Stimulated activated naive CD8-positive, alpha-beta T cell treated with anti-CD3 and anti-CD28 coated beads, Interleukin-15, amount 100 ng/mL, for 72 hours (primary cell): ENCODE measurements around the gene FKBP5.
A peak's percentile ranks its signal among the peaks of the same experiment; 100 is the strongest.
"Not testable (repeated sequence)": the region's sequence is repeated elsewhere in the genome, so short reads cannot be mapped to it uniquely, and the experiment has no call there.

Experiments
- ATAC-seq: fragments of 150-1000 bp; cut with Tn5 transposase; 2 replicates; pipeline ENCODE4 v1.10.0; 2021; ENCODE audit warnings: mild to moderate bottlenecking, moderate library complexity
- DNase-seq, 2 donors: peaks; one replicate each; pipeline ENCODE4 v3.0.0; 2021 to 2022
- H3K27ac Mint-ChIP-seq, 2 donors: one replicate each; pipeline ENCODE4 v1.8.0; 2022; ENCODE audit warnings: mild to moderate bottlenecking in 2 of 2, mixed read lengths in 2 of 2, moderate library complexity in 2 of 2
- H3K27me3 Mint-ChIP-seq: one replicate; pipeline ENCODE4 v1.8.0; 2022; ENCODE audit warnings: mixed read lengths
- H3K4me1 Mint-ChIP-seq: one replicate; pipeline ENCODE4 v1.8.0; 2022; ENCODE audit warnings: mild to moderate bottlenecking, mixed read lengths
- H3K4me3 Mint-ChIP-seq, 2 donors: one replicate each; pipeline ENCODE4 v1.8.0; 2022; ENCODE audit warnings: mild to moderate bottlenecking in 2 of 2, mixed read lengths in 2 of 2, moderate library complexity in 1 of 2
- H3K9me3 Mint-ChIP-seq, 2 donors: one replicate each; pipeline ENCODE4 v1.8.0; 2022; ENCODE audit warnings: mixed read lengths in 2 of 2

FKBP5 gene

DNA sequence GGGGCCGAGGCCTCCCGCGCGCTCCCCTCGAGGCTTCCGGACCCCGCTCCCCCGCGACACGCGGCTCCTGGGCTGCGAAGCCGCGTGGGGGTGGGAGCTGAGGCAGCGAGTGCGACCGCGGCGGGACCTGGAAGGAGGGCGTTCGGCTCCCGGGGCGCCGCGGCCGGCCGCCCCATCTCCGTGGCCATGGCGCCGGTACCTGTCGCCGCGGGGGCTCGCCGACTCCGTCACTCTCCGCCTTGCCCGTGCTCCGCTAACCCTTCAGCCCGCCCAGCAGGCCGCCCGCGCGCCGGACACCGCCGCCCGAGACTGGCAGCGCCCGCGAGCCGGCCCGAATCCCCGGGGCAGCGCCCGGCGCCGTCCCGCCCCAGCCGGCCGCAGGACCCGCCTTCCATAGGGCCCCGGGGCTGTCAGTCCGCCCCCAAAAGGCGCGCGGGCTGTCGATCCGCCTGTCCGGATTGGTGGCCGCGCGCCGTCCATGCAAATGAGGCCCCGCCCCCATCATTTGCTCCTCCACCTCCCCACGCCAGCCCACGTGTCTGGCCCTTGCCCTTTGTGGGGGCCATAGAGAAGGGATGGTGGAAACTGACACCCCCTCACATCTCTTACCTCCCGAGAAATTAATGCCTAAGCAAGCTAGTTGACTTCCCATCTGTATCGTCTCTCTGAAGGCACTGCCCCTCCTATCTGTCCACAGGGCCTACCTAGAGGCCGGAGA is at the start of gene FKBP5:
TSS of gene FKBP5 (minus strand) at position 311 of the 718 bp plus-strand sequence. CDS start 46,091 bp downstream, outside the sequence.
- DNase-seq = peak; percentile 90
- H3K27me3 Mint-ChIP-seq = no peaks in the 10 kb centered on the region
- no peaks in the 10 kb centered on the region for H3K9me3 Mint-ChIP-seq
- peak within 1 kb of the TSS; percentile 92 to 94 for H3K27ac Mint-ChIP-seq
- peak; percentile 92 for ATAC-seq
- peaks cover 18% of the 10 kb centered on the region for H3K4me1 Mint-ChIP-seq
- peak within 1 kb of the TSS; percentile 91 to 94 for H3K4me3 Mint-ChIP-seq

DNA sequence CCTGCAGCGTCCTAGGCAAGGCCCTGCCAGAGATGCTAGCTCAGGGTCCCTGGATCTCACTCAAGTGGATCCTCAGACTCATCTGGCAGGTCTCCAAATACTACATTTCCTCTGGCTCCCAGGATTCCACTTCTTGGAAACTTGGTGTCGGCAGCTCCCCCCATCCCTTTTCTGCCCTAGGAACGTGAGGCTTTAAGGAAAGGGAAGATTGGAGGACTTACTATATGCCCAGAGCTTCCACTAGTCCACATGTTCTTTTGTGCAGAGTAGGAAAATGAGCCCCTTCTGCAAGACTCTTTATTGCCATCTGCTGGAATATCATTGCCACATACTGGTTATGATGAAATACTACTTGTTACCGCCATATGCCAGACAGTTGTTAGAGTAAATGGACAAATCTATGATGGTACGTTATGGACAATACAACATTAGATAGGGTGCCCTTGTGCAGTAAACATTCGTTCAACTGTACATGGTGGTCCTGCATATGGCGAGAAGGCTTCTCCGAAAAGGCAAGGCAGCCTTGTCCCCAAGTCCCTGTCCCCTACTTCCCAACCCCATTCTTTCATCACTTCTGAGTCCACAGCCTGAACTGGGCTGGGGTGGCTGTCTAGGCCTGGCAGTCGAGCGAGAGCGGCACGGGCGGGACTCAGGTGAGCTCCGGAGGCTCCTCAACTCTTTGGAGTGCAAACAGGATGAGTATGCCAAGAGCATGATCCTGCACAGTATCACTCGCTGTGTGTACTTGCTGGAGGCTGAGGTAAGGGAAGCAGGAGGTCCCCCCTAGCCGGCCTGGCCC is 48.9 kb upstream of the FKBP5 start:
- Mint-ChIP-seq H3K4me3 (peak overlapping the region; percentile 50 to 55), H3K27me3 (no peaks in the 10 kb centered on the region), H3K4me1 (peaks cover 45% of the 10 kb centered on the region), H3K27ac (peak overlapping the region in 1 of 2 donors; percentile 89), H3K9me3 (no peaks in the 10 kb centered on the region)
- ATAC-seq (peak; percentile 78), DNase-seq (peak in 1 of 2 donors; percentile 25)

DNA sequence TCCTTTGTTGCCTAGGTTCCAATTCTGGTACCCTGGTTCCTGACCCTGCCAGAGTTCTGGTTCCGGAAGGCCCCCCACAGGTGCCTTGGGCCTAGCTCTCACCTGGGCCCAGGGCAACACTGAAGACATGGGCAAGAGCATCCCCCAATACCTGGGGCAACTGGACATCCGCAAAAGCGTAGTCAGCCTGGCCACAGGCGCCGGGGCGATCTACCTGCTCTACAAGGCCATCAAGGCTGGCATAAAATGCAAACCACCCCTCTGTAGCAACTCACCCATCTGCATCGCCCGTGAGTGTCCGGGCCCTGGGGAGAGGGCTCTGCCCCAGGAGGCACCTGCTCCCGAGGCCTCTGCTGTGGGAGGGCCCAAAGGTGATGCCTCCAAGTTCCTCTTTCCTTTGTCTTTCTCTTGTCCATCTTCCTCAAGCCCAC is 48.3 kb upstream of the FKBP5 start, which contains the start of gene ARMC12:
TSS of gene ARMC12 (plus strand) at position 51 of the 431 bp plus-strand sequence. CDS start at position 128, 77 bp downstream.
- peak within 1 kb of the TSS in 1 of 2 donors; percentile 89 for H3K27ac Mint-ChIP-seq
- H3K9me3 Mint-ChIP-seq = no peaks in the 10 kb centered on the region
- peaks cover 50% of the 10 kb centered on the region for H3K4me1 Mint-ChIP-seq
- no peak for DNase-seq
- H3K27me3 Mint-ChIP-seq = no peaks in the 10 kb centered on the region
- peak within 1 kb of the TSS; percentile 50 to 55 for H3K4me3 Mint-ChIP-seq
- ATAC-seq = peak; percentile 1

DNA sequence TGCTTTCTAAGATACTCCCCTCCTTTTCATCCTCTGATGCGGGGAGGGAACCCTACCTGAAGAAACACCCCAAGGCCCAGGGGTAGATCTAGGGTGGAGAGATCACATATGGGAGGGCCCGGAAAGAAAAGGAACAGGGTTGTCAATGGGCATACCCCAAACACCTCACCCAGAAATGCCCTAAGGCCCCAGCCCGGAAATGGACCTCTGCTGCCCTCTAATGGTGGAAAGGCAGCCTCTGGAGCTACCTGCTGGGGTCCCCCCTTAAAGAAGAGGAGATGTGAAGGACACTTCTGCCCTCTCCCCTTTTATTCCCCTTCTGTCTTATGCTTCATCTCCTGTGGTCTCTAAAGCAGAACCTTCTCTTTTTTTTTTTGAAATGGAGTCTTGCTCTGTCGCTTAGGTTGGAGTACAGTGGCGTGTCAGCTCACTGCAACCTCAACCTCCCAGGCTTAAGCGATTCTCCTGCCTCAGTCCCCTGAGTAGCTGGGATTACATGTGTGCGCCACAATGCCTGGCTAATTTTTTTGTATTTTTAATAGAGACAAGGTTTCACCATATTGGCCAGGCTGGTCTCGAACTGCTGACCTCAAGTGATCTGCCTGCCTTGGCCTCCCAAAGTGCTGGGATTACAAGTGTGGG is 47.7 kb upstream of the FKBP5 start:
- H3K4me1 Mint-ChIP-seq = peaks cover 50% of the 10 kb centered on the region
- no peak overlapping the region for H3K27ac Mint-ChIP-seq
- DNase-seq (peak; percentile 84 to 85), ATAC-seq (peak; percentile 44)
- H3K27me3 Mint-ChIP-seq = no peaks in the 10 kb centered on the region
- H3K4me3 Mint-ChIP-seq = peak overlapping the region in 1 of 2 donors; percentile 43
- H3K9me3 Mint-ChIP-seq = no peaks in the 10 kb centered on the region

DNA sequence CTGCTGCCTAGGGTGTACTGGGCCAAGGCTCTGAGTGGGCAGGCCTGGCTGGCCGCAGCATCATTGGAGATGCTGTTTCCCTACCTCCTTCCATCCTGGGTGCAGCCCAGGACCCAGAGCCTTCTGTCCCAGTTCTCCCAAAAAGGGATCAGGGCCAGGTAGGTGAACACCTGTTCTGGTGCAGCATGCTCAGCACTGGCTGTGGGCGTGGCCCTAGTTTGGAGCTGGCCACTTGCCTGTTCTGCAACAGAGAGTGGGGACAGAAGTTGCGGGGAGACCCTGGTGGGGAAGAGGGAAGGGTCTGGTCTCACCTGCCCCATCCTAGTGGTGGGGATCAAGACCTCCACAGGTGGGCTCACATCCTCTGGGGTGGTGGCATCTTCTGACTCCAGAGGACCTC is 46.7 kb upstream of the FKBP5 start:
- no peaks in the 10 kb centered on the region for H3K9me3 Mint-ChIP-seq
- no peak overlapping the region for H3K27ac Mint-ChIP-seq
- DNase-seq (no peak), ATAC-seq (no peak)
- H3K4me3 Mint-ChIP-seq = no peak overlapping the region
- peaks cover 55% of the 10 kb centered on the region for H3K4me1 Mint-ChIP-seq
- H3K27me3 Mint-ChIP-seq = no peaks in the 10 kb centered on the region

DNA sequence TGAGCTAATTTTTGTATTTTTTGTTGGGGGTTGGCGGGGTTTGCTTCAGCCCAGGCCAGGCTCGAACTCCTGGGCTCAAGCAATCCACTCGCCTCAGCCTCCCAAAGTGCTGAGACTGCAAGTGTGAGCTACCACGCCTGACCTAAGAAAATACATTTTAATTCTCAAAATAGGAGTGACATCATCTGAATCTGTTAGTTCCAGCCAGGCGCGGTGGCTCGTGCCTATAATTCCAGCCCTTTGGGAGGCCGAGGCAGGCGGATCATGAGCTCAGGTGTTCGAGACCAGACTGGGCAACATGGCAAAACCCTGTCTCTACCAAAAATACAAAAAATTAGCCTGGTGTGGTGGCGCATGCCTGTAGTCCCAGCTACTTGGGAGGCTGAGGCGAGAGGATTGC is 45.6 kb upstream of the FKBP5 start:
- not testable (repeated sequence) for ATAC-seq, H3K9me3 Mint-ChIP-seq, H3K27me3 Mint-ChIP-seq, H3K4me3 Mint-ChIP-seq, DNase-seq
- H3K27ac Mint-ChIP-seq = peak overlapping the region in 1 of 2 donors; percentile 57
- peaks cover 66% of the 10 kb centered on the region for H3K4me1 Mint-ChIP-seq

DNA sequence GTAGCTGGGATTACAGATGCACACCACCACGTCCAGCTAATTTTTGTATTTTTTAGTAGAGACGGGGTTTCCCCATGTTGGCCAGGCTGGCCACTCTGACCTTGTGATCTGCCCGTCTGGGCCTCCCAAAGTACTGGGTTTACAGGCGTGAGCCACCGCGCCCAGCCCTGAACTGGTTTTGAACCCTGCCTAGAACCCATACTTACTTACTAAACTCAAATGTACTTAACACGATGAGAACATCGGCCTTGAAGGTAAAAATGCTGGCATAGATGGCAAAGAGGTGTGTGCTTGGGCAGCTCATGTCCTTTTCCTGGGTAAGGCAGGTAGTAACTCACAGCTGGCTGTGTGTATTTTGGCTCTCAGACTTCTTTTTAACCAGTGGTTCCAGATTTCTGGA is 44.9 kb upstream of the FKBP5 start:
- DNase-seq (no peak), ATAC-seq (no peak)
- Mint-ChIP-seq H3K27me3 (no peaks in the 10 kb centered on the region), H3K27ac (no peak overlapping the region), H3K4me3 (no peak overlapping the region), H3K4me1 (peaks cover 72% of the 10 kb centered on the region), H3K9me3 (no peaks in the 10 kb centered on the region)

GRCh38 chr6:35731736-35732532 is 43.2 kb upstream of the FKBP5 start:
- H3K27ac Mint-ChIP-seq = peak overlapping the region; percentile 93
- peak; percentile 95 to 96 for DNase-seq

DNA sequence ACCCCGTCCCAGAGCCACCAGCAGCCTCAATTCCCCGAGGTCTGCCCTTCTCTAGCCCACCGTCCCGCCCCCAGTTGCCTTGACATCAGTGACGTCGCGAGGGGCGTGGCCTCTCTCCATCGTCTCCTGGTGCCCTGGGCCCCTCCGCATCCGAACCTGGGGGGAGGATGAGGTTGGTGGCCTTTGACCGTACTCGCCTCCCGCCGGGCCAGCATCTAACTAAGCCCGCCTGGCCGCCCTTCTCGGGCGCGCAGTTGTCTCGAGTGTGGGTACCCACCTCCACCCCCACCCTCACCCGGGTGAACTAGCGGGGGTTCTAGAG is 42.7 kb upstream of the FKBP5 start:
- ATAC-seq (peak; percentile 69), DNase-seq (peak; percentile 95 to 96)
- Mint-ChIP-seq H3K4me1 (peaks cover 77% of the 10 kb centered on the region), H3K9me3 (no peaks in the 10 kb centered on the region), H3K4me3 (peak overlapping the region; percentile 87 to 90), H3K27ac (peak overlapping the region; percentile 93), H3K27me3 (no peaks in the 10 kb centered on the region)

More at GRCh38 chr6:35731736-35732532, 43.2 kb upstream of the FKBP5 start:
- H3K9me3 Mint-ChIP-seq = no peaks in the 10 kb centered on the region
- peaks cover 77% of the 10 kb centered on the region for H3K4me1 Mint-ChIP-seq
- ATAC-seq = peak; percentile 70
- peak overlapping the region; percentile 87 to 90 for H3K4me3 Mint-ChIP-seq
- H3K27me3 Mint-ChIP-seq = no peaks in the 10 kb centered on the region

GRCh38 chr6:35730745-35731413 is 42.2 kb upstream of the FKBP5 start:
- DNase-seq (no peak), ATAC-seq (peak; percentile 4)
- Mint-ChIP-seq H3K4me1 (peaks cover 77% of the 10 kb centered on the region), H3K9me3 (no peaks in the 10 kb centered on the region), H3K4me3 (peak overlapping the region; percentile 87 to 90), H3K27me3 (no peaks in the 10 kb centered on the region), H3K27ac (no peak overlapping the region)

DNA sequence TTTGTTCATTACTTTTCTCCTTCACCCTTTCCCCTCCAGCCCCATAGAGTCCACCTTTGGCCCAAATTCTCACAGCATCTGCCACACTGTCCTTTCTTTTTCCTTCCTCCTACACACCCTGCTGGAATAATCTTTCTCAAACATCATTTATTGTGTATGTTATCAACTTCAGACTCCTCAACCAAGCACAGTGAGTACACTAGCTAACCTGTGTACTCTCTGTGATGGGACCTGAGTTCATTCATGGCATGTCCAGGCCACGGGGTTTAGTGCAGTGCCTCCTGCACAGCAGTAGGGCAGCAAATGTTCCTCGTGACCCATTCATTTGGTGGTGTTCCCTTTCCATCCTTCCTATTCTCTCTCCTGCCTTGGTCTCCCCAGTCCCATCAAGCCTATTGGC is 41.0 kb upstream of the FKBP5 start:
- Mint-ChIP-seq H3K9me3 (no peaks in the 10 kb centered on the region), H3K4me1 (peaks cover 77% of the 10 kb centered on the region), H3K4me3 (peak overlapping the region; percentile 8 to 45), H3K27me3 (no peaks in the 10 kb centered on the region), H3K27ac (peak overlapping the region in 1 of 2 donors; percentile 66)
- DNase-seq (no peak), ATAC-seq (no peak)

GRCh38 chr6:35728683-35729678 is 40.3 kb upstream of the FKBP5 start:
- peak overlapping the region; percentile 84 to 86 for H3K4me3 Mint-ChIP-seq
- peak; percentile 54 to 66 for DNase-seq
- ATAC-seq = peak; percentile 24
- no peaks in the 10 kb centered on the region for H3K9me3 Mint-ChIP-seq
- H3K27ac Mint-ChIP-seq = peak overlapping the region; percentile 39 to 79
- H3K27me3 Mint-ChIP-seq = no peaks in the 10 kb centered on the region
- peaks cover 80% of the 10 kb centered on the region for H3K4me1 Mint-ChIP-seq

DNA sequence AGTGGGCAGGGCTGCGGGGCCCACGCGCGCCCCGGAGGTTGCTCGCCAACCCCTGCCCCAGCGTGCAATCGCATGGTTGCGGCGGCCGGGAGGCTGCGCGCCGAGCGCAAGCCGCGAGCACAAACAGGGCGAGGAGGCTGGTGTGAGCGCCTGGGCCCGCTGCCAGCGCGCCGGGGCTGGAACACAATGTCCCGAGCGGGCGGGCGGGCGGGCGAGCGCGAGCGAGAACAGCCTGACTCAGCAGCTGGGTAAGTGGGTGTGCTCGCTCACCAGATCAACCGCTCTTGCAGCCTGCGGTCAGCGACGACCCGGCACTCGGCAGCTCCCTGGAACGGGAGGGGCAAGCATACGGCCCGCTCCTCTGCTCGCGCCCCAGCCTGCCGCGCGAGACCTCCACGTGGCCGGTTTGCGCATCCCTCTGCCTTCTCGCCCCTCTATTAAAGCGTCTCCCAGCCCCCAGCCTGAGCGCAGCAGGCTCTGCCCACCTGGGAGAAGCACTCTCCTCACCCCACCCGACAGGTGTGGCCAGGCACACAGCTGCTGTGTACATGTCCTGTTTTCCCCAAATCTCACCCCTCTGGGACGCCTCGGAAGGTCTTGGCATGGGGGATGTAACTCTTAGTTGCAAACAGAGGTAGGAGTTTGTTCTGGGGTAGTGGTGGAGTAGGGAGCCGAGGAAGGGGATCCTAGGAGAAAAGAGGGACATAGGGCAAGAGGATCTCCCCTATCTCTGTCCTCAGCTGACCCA is 39.4 kb upstream of the FKBP5 start:
- Mint-ChIP-seq H3K4me3 (peak overlapping the region; percentile 84 to 86), H3K9me3 (no peaks in the 10 kb centered on the region), H3K27ac (peak overlapping the region; percentile 39 to 79), H3K4me1 (peaks cover 86% of the 10 kb centered on the region), H3K27me3 (no peaks in the 10 kb centered on the region)
- DNase-seq (peak; percentile 85 to 91), ATAC-seq (peak; percentile 67)
